DOHH2 (cell line): ENCODE measurements around the gene MDM1.

ENCODE experiments used
- H3F3A ChIP-seq: fragments of 200-600 bp; sonication (generic), shearing (Covaris generic); 2 replicates; pipeline ENCODE4 v1.6.0; 2016; ENCODE audit warnings: antibody characterized with exemption, mild to moderate bottlenecking; ENCODE audit not compliant: control insufficient read depth, insufficient read depth
- H3K27ac ChIP-seq: fragments of 200-600 bp; sonication (generic); 2 replicates; pipeline ENCODE4 v1.5.1; 2014; ENCODE audit warnings: low read depth, mild to moderate bottlenecking, low read length, moderate library complexity
- H3K27me3 ChIP-seq: fragments of 200-600 bp; sonication (generic); 2 replicates; pipeline ENCODE4 v1.6.1; 2014; ENCODE audit warnings: mild to moderate bottlenecking, low read length, mixed read lengths; ENCODE audit not compliant: control insufficient read depth
- H3K36me3 ChIP-seq: fragments of 200-600 bp; sonication (generic); 2 replicates; pipeline ENCODE4 v1.6.1; 2014; ENCODE audit warnings: mild to moderate bottlenecking, low read length, moderate library complexity, mixed read lengths; ENCODE audit not compliant: control insufficient read depth
- H3K4me1 ChIP-seq: fragments of 200-600 bp; sonication (generic); 2 replicates; pipeline ENCODE4 v1.6.1; 2014; ENCODE audit warnings: mild to moderate bottlenecking, low read length, mixed read lengths; ENCODE audit not compliant: control insufficient read depth
- H3K4me2 ChIP-seq: fragments of 200-600 bp; sonication (generic); 2 replicates; pipeline ENCODE4 v1.6.0; 2014; ENCODE audit warnings: mild to moderate bottlenecking, low read length, moderate library complexity
- H3K4me3 ChIP-seq: fragments of 200-600 bp; sonication (generic); 2 replicates; pipeline ENCODE4 v1.5.1; 2014; ENCODE audit warnings: mild to moderate bottlenecking, low read length, mixed read lengths
- H3K79me2 ChIP-seq: fragments of 200-600 bp; sonication (generic); 2 replicates; pipeline ENCODE4 v1.6.1; 2014; ENCODE audit warnings: mild to moderate bottlenecking, low read length, mixed read lengths; ENCODE audit not compliant: control insufficient read depth
- H3K9me2 ChIP-seq: fragments of 200-600 bp; sonication (generic); replicated peaks from 2 replicates; pipeline ENCODE4 v1.6.1; 2014; ENCODE audit warnings: mild to moderate bottlenecking, low read length, mixed read lengths; ENCODE audit not compliant: control insufficient read depth
- H3K9me3 ChIP-seq: fragments of 200-600 bp; sonication (generic); 2 replicates; pipeline ENCODE4 v1.6.1; 2014; ENCODE audit warnings: antibody characterized with exemption, low read length, mixed read lengths; ENCODE audit not compliant: control insufficient read depth, insufficient read depth
- H4K20me1 ChIP-seq: fragments of 200-600 bp; sonication (generic); 2 replicates; pipeline ENCODE4 v1.6.0; 2014; ENCODE audit warnings: low read depth, mild to moderate bottlenecking, antibody characterized with exemption, low read length, moderate library complexity; ENCODE audit not compliant: control insufficient read depth, insufficient read depth
- EZH2phosphoT487 ChIP-seq: fragments of 200-600 bp; sonication (generic); IDR thresholded peaks from 2 replicates; pipeline ENCODE4 v1.6.1; 2017; ENCODE audit warnings: borderline replicate concordance, mild to moderate bottlenecking, antibody characterized with exemption, low read length, moderate library complexity, mixed read lengths
- TF ChIP-seq, protein P1 (sequence below): fragments of 200-600 bp; sonication (generic); IDR thresholded peaks from one replicate; pipeline ENCODE4 v1.5.1; 2014; ENCODE audit warnings: antibody characterized with exemption, mild to moderate bottlenecking, low read depth, low read length; ENCODE audit not compliant: poor library complexity, severe bottlenecking

The MDM1 gene

DNA sequence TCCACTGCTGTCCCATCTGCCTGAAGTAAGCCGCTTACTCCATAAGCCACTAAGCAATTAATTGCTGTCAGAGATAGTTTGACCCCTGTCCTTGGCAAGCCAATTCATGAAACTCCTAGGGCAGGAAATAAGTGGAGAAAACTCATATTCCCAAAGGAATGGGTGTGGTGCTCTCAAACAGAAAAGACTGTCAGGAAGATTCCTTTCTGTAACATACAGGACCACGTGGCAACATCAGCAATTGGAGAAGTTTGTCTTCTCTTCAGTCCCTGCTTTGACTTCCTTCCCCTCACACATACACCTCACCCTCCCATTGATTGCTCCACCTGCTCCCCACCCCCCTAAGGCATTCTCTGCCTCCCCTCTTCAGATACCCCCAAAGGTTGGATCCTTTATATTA, 36.2 kb upstream of the MDM1 start:
- Histone ChIP-seq H4K20me1 (no peaks in the 10 kb centered on the region), H3F3A (no peaks in the 10 kb centered on the region), H3K4me2 (no peak overlapping the region), H3K4me3 (no peak overlapping the region), H3K79me2 (no peaks in the 10 kb centered on the region), H3K9me2 (no peaks in the 10 kb centered on the region), H3K27ac (no peak overlapping the region), H3K4me1 (peaks cover 13% of the 10 kb centered on the region), H3K36me3 (no peaks in the 10 kb centered on the region), H3K27me3 (no peaks in the 10 kb centered on the region), H3K9me3 (no peaks in the 10 kb centered on the region)
- TF ChIP-seq EZH2phosphoT487, result no peak
- TF ChIP-seq, protein P1, sequence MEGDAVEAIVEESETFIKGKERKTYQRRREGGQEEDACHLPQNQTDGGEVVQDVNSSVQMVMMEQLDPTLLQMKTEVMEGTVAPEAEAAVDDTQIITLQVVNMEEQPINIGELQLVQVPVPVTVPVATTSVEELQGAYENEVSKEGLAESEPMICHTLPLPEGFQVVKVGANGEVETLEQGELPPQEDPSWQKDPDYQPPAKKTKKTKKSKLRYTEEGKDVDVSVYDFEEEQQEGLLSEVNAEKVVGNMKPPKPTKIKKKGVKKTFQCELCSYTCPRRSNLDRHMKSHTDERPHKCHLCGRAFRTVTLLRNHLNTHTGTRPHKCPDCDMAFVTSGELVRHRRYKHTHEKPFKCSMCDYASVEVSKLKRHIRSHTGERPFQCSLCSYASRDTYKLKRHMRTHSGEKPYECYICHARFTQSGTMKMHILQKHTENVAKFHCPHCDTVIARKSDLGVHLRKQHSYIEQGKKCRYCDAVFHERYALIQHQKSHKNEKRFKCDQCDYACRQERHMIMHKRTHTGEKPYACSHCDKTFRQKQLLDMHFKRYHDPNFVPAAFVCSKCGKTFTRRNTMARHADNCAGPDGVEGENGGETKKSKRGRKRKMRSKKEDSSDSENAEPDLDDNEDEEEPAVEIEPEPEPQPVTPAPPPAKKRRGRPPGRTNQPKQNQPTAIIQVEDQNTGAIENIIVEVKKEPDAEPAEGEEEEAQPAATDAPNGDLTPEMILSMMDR, result no peak

DNA sequence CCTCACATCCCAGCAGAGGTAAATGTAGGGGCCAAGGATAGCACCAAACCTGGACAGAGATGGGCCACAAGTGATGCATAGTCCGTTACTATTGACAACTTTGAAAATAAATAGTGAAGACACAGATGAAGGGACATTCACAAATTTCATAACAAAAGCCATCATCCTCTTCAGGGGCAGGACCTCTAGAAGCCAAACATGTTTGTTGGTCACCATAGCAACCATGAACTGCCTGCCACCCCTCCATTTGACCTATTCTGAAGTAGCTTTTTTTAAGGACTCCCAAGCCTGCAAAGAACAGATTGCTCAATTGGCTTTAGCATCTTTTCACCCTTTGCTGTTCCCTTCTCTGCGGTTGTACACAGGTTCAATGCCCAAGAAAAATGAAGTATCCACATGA, 35.7 kb upstream of the MDM1 start:
- no peak overlapping the region for H3K4me3 ChIP-seq
- H3K27me3 ChIP-seq, result no peaks in the 10 kb centered on the region
- H3K36me3 ChIP-seq, result no peaks in the 10 kb centered on the region
- no peaks in the 10 kb centered on the region for H3F3A ChIP-seq
- no peaks in the 10 kb centered on the region for H3K79me2 ChIP-seq
- H3K9me3 ChIP-seq, result no peaks in the 10 kb centered on the region
- H4K20me1 ChIP-seq, result no peaks in the 10 kb centered on the region
- TF ChIP-seq, protein P1, result no peak
- TF ChIP-seq EZH2phosphoT487, result no peak
- H3K27ac ChIP-seq, result no peak overlapping the region
- no peaks in the 10 kb centered on the region for H3K9me2 ChIP-seq
- no peak overlapping the region for H3K4me2 ChIP-seq
- peaks cover 13% of the 10 kb centered on the region for H3K4me1 ChIP-seq

DNA sequence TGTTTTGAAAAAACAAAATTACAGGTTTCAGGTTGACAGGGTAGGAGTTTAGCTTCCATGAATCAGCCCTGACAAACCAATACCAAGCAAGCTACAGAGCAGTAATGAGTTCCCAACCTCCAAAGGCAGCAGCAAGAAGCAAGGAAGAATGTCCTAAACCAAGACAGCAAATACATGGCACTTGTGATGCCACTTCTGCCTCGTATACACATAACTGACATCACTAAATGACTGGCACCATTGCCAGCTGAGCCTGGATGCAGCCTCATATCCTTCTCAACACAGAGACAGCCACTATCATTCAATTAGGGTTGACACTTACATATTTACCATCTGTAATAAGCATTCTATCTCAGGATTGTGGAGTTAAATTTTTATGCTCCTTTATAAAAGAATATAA, 35.0 kb upstream of the MDM1 start:
- Histone ChIP-seq H3K9me2 (no peaks in the 10 kb centered on the region), H3K36me3 (no peaks in the 10 kb centered on the region), H3K4me2 (no peak overlapping the region), H3K27me3 (no peaks in the 10 kb centered on the region), H3K9me3 (no peaks in the 10 kb centered on the region), H4K20me1 (no peaks in the 10 kb centered on the region), H3K4me1 (peaks cover 13% of the 10 kb centered on the region), H3K4me3 (no peak overlapping the region), H3K79me2 (no peaks in the 10 kb centered on the region), H3K27ac (no peak overlapping the region), H3F3A (no peaks in the 10 kb centered on the region)
- TF ChIP-seq, protein P1, result no peak
- no peak for TF ChIP-seq EZH2phosphoT487
